HUES48 (cell line): Measurements from ENCODE around the gene CHMP1A.
A peak's percentile ranks its signal among the peaks of the same experiment; 100 is the strongest.

ENCODE experiments used
- H3K27ac ChIP-seq: one replicate; pipeline ENCODE4 v1.7.0; 2013; ENCODE audit warnings: low read depth, low read length, inconsistent platforms
- H3K27me3 ChIP-seq: 2 replicates; pipeline ENCODE4 v1.6.1; 2013; ENCODE audit warnings: mild to moderate bottlenecking, low read length; ENCODE audit not compliant: control insufficient read depth, insufficient read depth
- H3K36me3 ChIP-seq: 2 replicates; pipeline ENCODE4 v1.6.1; 2013; ENCODE audit warnings: low read length; ENCODE audit not compliant: control insufficient read depth, insufficient read depth
- H3K4me1 ChIP-seq: 2 replicates; pipeline ENCODE4 v1.6.1; 2013; ENCODE audit warnings: mild to moderate bottlenecking, low read length; ENCODE audit not compliant: control insufficient read depth, insufficient read depth
- H3K4me3 ChIP-seq: 2 replicates; pipeline ENCODE4 v1.5.1; 2013; ENCODE audit warnings: mild to moderate bottlenecking, low read depth, low read length
- H3K9ac ChIP-seq: 2 replicates; pipeline ENCODE4 v1.6.1; 2013; ENCODE audit warnings: mild to moderate bottlenecking, low read depth, low read length, moderate library complexity
- H3K9me3 ChIP-seq: 2 replicates; pipeline ENCODE4 v1.6.1; 2013; ENCODE audit warnings: low read length; ENCODE audit not compliant: control insufficient read depth, insufficient read depth

Gene CHMP1A

DNA sequence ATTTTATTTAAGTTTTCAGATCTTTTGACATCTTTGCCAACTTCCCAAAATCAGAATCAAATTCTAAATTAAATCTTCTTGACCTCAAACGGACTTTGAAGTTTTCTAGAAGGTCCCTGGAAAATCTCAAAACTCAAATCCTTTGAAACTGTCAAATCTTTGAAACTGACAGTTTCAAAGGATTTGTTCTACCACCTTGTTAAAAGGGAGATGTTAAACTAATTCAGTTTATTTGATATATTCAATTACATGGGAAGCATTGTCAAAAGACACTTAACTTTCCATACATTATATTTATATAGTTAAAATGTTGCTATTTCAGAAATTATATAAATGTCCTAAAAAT lies 47.4 kb downstream of the CHMP1A start:
- H3K4me3 ChIP-seq: no peak overlapping the region
- H3K4me1 ChIP-seq: peaks cover 5% of the 10 kb centered on the region; the same call in 1 of the 2 replicates
- no peaks in the 10 kb centered on the region for H3K27me3 ChIP-seq
- H3K36me3 ChIP-seq: no peaks in the 10 kb centered on the region
- no peak overlapping the region for H3K9ac ChIP-seq
- H3K27ac ChIP-seq: no peak overlapping the region
- H3K9me3 ChIP-seq: no peaks in the 10 kb centered on the region

DNA sequence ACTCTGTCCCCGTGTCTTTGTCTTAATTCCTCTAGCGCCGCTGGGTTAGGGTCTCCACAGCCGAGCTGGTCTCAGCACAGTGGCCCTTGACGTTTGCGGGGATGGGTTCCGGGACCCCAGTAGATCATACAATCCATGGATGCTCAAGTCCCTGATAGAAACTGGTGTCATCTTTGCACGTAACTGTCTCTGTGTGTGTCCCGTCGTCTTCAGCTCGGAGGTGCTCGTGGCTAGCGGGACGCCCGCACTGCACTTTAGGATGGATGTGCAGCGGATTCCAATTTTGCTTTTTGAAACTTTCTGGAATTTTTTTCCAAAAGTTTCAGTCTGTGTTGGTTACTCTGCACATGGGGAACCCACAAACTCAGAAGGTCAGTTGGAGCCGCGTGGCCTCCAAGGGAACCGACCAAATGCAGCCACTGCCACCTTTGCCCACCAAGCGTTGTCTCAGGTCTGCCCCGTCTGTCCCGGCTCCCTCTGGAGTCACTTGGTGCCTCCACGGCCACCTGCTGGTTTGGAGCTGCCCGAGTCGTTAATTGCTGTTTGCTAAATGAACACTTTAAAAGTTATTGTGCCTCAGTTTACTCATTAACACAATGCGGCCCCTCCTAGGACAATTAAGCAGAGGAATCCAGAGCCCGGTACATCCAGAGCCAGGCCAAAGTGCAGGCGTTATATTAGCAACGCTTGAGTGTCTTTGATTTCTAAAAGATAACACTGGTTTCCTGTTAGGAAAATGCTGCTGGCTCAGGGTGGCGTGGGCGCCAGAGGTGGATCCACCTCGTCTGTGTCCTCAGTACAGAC lies 49.4 kb downstream of the CHMP1A start:
- Histone ChIP-seq H3K27me3 (no peaks in the 10 kb centered on the region), H3K27ac (no peak overlapping the region), H3K9ac (no peak overlapping the region), H3K9me3 (no peaks in the 10 kb centered on the region), H3K4me1 (peaks cover 3% of the 10 kb centered on the region; the same call in 1 of the 2 replicates), H3K4me3 (no peak overlapping the region), H3K36me3 (no peaks in the 10 kb centered on the region)

DNA sequence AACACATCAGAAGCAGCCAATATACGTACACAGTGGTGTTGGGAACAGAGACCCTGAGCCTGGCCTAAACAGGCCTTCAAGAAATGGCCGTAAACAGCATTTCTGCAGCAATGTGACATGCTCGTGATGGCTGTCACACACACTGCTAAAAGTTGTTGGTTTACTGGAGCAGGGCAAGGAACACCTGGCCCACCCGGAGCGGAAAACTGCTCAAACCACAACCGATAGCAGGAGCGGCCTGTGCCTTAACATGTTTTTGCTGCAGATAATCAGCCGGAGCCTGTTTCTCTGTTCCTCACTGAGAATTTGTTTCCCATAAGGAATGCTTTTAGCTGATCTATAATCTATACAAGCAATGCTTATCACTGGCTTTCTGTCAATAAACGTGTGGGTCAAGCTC lies 50.1 kb downstream of the CHMP1A start:
- Histone ChIP-seq H3K9ac (no peak overlapping the region), H3K27ac (no peak overlapping the region), H3K4me3 (no peak overlapping the region), H3K36me3 (no peaks in the 10 kb centered on the region), H3K27me3 (no peaks in the 10 kb centered on the region), H3K4me1 (no peaks in the 10 kb centered on the region), H3K9me3 (no peaks in the 10 kb centered on the region)

DNA sequence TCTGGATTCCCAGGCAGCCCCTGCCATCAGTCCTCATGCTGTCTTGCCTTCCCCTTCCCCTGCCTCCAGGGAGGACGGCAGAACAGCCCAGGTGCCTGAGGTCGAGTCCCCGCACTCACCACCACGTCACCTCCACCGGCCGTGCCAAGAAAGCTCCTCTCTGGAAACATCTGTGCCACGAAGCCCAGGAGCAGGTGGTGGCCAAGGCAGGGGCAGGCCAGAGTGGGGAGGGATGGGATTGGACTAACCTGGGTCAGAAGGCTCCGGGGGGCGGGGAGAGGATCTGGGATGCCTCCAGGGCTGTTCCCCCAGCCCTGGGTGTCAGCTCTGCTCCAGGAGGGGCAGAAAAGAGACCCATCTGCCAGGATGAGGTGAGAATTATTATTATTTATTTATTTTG lies 51.5 kb downstream of the CHMP1A start:
- H3K4me1 ChIP-seq: no peaks in the 10 kb centered on the region
- H3K9ac ChIP-seq: no peak overlapping the region
- no peak overlapping the region for H3K27ac ChIP-seq
- no peaks in the 10 kb centered on the region for H3K9me3 ChIP-seq
- H3K27me3 ChIP-seq: no peaks in the 10 kb centered on the region
- H3K36me3 ChIP-seq: no peaks in the 10 kb centered on the region
- H3K4me3 ChIP-seq: no peak overlapping the region

DNA sequence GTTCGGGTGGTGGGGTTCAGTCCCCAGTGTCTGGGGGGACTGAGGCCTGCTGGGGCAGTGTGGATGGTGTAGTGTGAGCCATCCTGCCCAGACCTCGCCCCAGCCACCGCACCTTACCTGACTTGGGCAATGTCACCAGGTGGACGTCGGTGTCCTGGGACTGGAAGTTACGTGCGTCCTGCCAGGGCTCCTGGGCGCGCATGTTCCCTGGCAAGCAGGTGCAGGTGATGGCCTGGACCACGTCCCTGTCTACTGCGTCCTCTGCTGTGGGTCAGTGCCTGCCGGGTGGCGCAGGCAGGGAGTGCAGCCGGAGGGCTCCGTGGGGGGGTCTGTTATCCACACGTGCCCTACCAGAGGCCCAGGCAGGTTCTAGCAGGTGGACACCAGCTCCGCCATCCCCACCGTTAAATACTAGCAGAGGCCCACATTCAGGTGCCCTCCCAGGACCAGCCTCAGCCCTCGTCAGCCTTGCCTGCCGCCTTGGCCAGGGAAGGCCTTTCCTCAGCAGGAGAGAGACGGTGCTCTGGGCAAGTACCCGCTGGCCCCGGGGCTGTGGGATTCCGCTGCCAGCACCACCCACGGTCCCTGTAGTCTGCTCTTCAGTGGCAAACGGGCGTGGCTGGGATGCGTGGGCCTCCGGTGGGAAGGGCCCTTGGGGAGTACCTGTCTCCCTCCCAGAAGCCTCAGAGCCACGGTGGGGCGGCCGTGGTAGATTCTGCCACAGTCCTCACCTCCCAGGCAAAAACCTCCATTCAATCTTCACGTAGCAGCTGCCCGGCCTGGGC lies 52.1 kb downstream of the CHMP1A start:
- H3K9me3 ChIP-seq: no peaks in the 10 kb centered on the region
- no peak overlapping the region for H3K4me3 ChIP-seq
- no peaks in the 10 kb centered on the region for H3K27me3 ChIP-seq
- no peak overlapping the region for H3K9ac ChIP-seq
- no peak overlapping the region for H3K27ac ChIP-seq
- H3K36me3 ChIP-seq: no peaks in the 10 kb centered on the region
- H3K4me1 ChIP-seq: no peaks in the 10 kb centered on the region

DNA sequence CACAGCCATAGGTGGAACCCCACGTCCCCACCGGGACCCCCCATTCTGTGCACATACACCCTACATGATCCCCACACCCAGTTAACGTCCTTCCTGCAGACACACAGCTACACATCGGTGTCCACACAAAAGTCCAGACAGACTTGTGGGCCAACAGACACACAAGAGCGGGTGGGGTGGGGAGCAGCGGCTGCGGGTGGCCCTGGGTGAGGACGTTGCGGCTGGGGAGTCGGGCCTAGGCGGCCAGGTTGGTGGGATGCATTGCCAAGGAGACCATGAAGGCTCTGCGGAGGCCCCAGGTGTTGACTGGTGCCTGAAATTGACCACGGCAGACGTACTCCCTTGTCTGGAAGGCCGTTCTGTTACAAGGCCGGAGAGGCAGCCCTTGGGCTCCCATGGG lies 52.7 kb downstream of the CHMP1A start:
- no peaks in the 10 kb centered on the region for H3K36me3 ChIP-seq
- no peak overlapping the region for H3K27ac ChIP-seq
- H3K9ac ChIP-seq: no peak overlapping the region
- no peaks in the 10 kb centered on the region for H3K4me1 ChIP-seq
- no peaks in the 10 kb centered on the region for H3K27me3 ChIP-seq
- H3K4me3 ChIP-seq: no peak overlapping the region
- H3K9me3 ChIP-seq: no peaks in the 10 kb centered on the region

DNA sequence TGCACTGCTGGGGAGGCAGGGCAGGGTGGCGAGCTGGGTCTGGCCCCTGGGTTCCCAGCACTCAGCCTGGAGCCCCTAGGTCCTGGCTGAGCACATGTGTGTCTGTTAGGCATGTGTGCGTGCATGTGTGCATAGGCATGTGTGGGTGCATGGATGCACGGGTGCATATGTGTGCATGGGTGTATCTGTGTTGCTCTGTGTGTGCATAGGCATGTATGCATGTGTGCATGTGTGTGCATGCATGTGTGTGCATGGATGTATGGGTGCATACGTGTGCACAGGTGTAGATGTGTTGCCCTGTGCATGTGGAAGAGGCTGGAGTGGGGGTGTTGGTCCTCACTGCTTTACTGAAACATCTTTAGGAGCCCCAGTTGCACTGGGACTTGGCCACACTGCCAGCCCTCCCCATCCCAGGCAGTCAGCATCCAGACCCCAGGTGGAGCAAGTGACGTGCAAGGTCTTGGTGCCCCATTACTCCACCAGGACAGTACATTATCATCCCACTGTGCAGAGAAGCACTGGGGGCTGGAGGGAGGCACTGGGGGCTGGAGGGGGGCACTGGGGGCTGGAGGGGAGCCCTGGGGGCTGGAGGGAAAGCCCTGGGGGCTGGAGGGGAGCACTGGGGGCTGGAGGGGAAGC lies 54.4 kb downstream of the CHMP1A start:
- Histone ChIP-seq H3K9me3 (no peaks in the 10 kb centered on the region), H3K4me3 (no peak overlapping the region), H3K4me1 (no peaks in the 10 kb centered on the region), H3K27me3 (no peaks in the 10 kb centered on the region), H3K9ac (no peak overlapping the region), H3K27ac (no peak overlapping the region), H3K36me3 (no peaks in the 10 kb centered on the region)

DNA sequence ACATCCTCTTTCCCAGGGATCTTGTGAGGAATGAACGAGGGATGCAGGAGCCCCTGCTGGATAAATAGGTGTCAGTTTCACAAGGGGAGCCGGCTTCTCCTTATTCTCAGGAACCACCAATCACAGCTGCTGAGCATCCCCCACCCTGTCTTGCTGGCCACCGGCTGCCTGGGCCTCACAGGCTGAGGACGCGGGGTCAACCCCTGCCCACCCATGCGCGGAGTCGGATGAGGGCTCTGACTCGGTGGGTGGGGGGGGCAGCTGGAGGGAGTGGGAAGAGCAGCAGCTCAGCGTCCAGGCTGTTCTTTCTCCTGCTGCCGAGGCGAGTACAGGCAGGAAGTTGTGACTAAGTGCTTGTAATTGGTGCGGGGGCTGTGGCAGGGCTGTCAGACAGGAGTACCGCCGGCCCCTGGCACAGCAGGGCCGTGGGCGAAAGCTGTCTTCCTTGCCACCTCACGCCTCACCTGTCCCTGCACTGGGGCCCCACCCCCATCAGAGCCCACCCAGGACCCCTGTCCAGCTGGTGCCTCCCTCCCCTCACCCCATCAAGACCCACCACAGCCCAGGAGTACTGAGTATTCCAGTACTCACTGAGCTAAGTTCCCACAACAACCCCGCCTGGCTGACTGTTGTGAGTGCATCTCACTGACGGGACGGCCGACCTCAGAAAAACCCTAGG lies 55.1 kb downstream of the CHMP1A start:
- no peaks in the 10 kb centered on the region for H3K4me1 ChIP-seq
- peak overlapping the region; percentile 52 for H3K27ac ChIP-seq
- no peaks in the 10 kb centered on the region for H3K9me3 ChIP-seq
- no peaks in the 10 kb centered on the region for H3K36me3 ChIP-seq
- H3K9ac ChIP-seq: no peak overlapping the region
- H3K27me3 ChIP-seq: no peaks in the 10 kb centered on the region
- H3K4me3 ChIP-seq: no peak overlapping the region

DNA sequence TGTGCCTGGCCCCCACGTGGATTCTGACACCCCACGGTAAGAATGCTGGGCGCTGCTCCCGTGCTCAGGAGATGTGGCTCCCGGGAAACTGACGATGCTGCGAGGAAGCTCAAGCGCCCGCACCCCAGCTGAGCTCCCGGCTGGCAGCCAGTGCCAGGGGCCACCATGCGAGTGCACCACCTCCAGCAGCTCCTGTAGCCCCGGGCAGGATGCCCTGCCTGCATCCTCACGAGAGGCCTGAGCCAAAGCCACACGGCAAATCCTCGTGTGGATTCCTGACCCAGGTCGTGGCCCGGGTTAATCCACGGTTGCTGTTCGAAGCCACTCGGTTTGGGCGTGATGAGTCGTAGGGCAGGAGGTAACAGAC lies 55.6 kb downstream of the CHMP1A start:
- no peaks in the 10 kb centered on the region for H3K36me3 ChIP-seq
- H3K27me3 ChIP-seq: no peaks in the 10 kb centered on the region
- no peak overlapping the region for H3K9ac ChIP-seq
- H3K4me3 ChIP-seq: no peak overlapping the region
- no peaks in the 10 kb centered on the region for H3K9me3 ChIP-seq
- H3K27ac ChIP-seq: peak overlapping the region; percentile 52
- H3K4me1 ChIP-seq: no peaks in the 10 kb centered on the region

DNA sequence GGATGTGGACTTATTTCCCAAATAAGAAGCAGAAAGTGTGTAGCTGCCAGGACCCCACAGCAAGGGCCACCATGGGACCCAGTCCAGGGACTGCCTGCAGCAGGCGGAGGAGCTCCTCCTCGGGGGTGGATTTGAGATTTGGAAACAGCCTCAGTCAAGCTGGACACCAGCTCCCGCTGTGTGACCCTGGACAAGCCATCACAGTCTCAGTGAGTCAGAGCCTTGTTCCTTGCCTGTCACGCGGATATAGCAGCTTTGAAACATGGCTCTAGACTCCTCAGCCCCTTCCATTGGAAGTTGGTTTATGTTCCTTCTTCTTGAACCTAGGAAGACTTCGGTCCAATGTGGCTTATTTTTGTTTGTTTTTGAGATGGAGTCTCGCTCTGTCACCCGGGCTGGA lies 56.6 kb downstream of the CHMP1A start:
- H3K27me3 ChIP-seq: no peaks in the 10 kb centered on the region
- no peak overlapping the region for H3K27ac ChIP-seq
- H3K9ac ChIP-seq: no peak overlapping the region
- no peaks in the 10 kb centered on the region for H3K4me1 ChIP-seq
- no peaks in the 10 kb centered on the region for H3K9me3 ChIP-seq
- no peak overlapping the region for H3K4me3 ChIP-seq
- H3K36me3 ChIP-seq: peaks cover under 1% of the 10 kb centered on the region; the same call in 1 of the 2 replicates
